ENCODE measurements around the gene KCNC4.

GRCh38 chr1:110239441-110240430 lies 29.6 kb downstream of the KCNC4 start:
- TF ChIP-seq POLR2A (IDR thresholded peaks at IDR 0.05) (no peak), CTCF (IDR thresholded peaks at IDR 0.05) (no peak)

All from thyroid gland (tissue), 4 donors.